ENCODE results near the gene LYAR. TPM values are rescaled to one million over a fixed set of nuclear protein-coding genes. Genes with fewer than 3 reads are reported as not detected.

LYAR gene
- total and polyA plus RNA-seq, 7 donors, result 3.6 to 19.9 (median 14.3) TPM

DNA sequence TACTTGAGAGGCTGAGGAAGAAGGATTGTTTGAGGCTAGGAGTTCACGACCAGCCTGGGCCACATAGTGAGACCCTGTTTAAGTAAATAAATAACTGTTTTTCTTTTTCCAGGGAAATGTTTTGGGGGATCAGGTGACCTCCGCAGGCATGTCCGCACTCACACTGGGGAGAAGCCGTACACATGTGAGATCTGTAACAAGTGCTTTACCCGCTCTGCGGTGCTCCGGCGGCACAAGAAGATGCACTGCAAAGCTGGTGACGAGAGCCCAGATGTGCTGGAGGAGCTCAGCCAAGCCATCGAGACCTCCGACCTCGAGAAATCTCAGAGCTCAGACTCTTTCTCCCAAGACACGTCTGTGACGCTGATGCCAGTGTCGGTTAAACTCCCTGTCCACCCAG lies 30.6 kb upstream of the LYAR start:
- intact Hi-C loops (cut with DNase I), result no loop called here
- Histone ChIP-seq H3K9me3 (no peaks in the 10 kb centered on the region), H3K4me1 (no peaks in the 10 kb centered on the region), H3K27ac (no peak overlapping the region), H3K27me3 (no peaks in the 10 kb centered on the region), H3K4me3 (no peak overlapping the region), H3K36me3 (peaks cover 11 to 69% (median 28%) of the 10 kb centered on the region in 4 donors)
- 96 to 97% methylated on average over 15 of the region's 15 CpGs for WGBS, 2 donors
- TF ChIP-seq EP300 (IDR thresholded peaks at IDR 0.05), result no peak
- TF ChIP-seq, protein P1, sequence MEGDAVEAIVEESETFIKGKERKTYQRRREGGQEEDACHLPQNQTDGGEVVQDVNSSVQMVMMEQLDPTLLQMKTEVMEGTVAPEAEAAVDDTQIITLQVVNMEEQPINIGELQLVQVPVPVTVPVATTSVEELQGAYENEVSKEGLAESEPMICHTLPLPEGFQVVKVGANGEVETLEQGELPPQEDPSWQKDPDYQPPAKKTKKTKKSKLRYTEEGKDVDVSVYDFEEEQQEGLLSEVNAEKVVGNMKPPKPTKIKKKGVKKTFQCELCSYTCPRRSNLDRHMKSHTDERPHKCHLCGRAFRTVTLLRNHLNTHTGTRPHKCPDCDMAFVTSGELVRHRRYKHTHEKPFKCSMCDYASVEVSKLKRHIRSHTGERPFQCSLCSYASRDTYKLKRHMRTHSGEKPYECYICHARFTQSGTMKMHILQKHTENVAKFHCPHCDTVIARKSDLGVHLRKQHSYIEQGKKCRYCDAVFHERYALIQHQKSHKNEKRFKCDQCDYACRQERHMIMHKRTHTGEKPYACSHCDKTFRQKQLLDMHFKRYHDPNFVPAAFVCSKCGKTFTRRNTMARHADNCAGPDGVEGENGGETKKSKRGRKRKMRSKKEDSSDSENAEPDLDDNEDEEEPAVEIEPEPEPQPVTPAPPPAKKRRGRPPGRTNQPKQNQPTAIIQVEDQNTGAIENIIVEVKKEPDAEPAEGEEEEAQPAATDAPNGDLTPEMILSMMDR (IDR thresholded peaks at IDR 0.05), result no peak
- TF ChIP-seq POLR2A (IDR thresholded peaks at IDR 0.05), result no peak
- TF ChIP-seq POLR2AphosphoS5 (IDR thresholded peaks at IDR 0.05), result no peak
- DNase-seq, result peak; percentile 38

DNA sequence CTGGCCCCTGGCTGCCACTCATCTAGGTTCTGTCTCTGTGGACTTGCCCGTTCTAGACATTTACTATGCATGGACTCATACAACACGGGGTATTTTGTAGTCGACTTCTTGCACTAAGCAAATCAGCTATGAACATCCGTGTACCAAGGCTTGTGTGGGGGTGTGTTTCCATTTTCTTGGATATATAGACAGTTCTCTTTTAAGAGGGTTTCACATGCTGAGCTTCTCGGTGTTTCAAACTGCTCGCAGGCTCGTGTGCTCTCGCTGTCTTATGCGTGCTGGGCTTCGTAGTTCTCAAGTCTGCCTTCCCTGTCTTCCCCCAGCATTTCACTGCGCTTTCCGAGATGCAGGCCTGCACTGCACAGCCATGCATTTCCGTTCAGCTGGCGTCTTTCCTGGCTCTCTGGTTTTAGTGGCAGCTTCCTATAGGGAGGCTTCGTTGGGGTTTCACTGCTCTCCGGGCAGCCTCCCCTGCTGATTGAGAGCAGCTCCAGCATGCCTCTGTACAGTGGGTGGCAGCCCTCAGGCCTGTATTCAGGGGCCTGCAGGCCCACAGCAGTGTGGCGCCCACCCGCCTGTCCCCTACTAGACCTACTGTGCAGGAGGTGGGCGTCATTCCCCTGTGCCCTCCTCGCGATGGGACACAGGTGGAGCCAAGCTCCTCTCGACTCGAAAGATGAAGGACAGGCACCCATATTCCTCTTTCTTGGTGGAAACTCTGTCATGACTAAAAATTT lies 27.7 kb upstream of the LYAR start:
- peaks cover 12 to 96% (median 47%) of the 10 kb centered on the region in 4 donors for H3K36me3 ChIP-seq
- WGBS, 2 donors, result 89 to 91% methylated on average over 23 of the region's 23 CpGs

DNA sequence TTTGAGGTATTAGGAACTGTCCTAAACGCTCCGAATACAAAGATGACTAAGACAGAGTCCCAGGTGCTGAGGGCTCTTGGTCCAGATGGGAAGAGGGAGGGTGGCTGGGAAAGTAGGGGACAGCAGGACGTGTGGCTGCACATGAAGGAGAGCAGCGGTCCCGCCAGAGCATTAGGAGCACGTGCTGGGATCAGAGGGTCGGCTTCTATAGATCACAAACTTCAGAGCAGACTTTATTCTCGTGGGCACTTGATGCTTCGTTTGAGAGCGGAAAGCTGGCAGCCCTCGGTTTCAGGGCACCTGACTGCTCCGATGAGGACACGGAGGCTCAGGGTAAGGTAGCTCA lies 26.2 kb upstream of the LYAR start:
- Histone ChIP-seq H3K4me1 (no peaks in the 10 kb centered on the region), H3K4me3 (no peak overlapping the region), H3K27me3 (no peaks in the 10 kb centered on the region), H3K27ac (no peak overlapping the region), H3K36me3 (peaks cover 12 to 85% (median 40%) of the 10 kb centered on the region in 4 donors), H3K9me3 (no peaks in the 10 kb centered on the region)
- 94 to 95% methylated on average over 13 of the region's 13 CpGs for WGBS, 2 donors
- DNase-seq, result peak; percentile 33
- TF ChIP-seq, protein P1 (IDR thresholded peaks at IDR 0.05), result no peak
- no peak for TF ChIP-seq POLR2AphosphoS5 (IDR thresholded peaks at IDR 0.05)
- TF ChIP-seq EP300 (IDR thresholded peaks at IDR 0.05), result no peak
- no peak for TF ChIP-seq POLR2A (IDR thresholded peaks at IDR 0.05)
- intact Hi-C loops (cut with DNase I), result no loop called here

More for the DNA sequence above, 27.7 kb upstream of the LYAR start:
- Histone ChIP-seq H3K4me3 (no peak overlapping the region), H3K4me1 (no peaks in the 10 kb centered on the region), H3K27ac (no peak overlapping the region), H3K9me3 (no peaks in the 10 kb centered on the region), H3K27me3 (no peaks in the 10 kb centered on the region)
- TF ChIP-seq EP300 (IDR thresholded peaks at IDR 0.05) (no peak), POLR2AphosphoS5 (IDR thresholded peaks at IDR 0.05) (no peak), POLR2A (IDR thresholded peaks at IDR 0.05) (no peak)
- TF ChIP-seq, protein P1 (IDR thresholded peaks at IDR 0.05), result no peak
- intact Hi-C loops (cut with DNase I), result no loop called here
- DNase-seq, result peak; percentile 34

DNA sequence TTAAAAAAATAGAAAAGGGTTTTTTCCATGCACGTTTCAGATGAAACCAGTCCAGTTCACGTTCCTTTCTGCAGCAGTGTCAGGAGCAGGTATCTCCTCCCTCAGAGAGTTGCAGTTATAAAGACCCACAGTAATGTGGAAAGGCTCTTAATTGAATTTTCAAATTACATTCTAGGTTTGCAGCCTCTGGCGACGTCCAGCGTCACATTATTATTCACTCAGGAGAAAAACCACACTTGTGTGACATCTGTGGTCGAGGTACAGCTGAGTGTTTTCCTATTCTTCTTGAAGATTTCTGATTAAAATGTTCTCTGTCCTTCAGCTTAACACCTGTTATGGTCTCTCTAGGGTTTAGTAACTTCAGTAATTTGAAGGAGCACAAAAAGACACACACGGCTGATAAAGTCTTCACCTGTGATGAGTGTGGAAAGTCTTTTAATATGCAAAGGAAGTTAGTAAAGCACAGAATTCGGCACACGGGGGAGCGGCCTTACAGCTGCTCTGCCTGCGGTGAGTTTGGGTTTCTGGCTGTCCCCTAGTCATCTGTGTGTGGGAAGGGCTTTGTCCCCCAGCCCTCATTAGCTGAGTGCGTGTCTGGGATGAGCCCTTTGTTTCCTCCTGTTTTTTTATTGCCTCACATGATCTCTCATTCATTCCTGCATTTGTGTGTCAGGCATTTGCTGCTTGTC lies 25.7 kb upstream of the LYAR start:
- TF ChIP-seq POLR2A (IDR thresholded peaks at IDR 0.05) (no peak), EP300 (IDR thresholded peaks at IDR 0.05) (no peak), POLR2AphosphoS5 (IDR thresholded peaks at IDR 0.05) (no peak)
- TF ChIP-seq, protein P1 (IDR thresholded peaks at IDR 0.05), result no peak
- Histone ChIP-seq H3K27me3 (no peaks in the 10 kb centered on the region), H3K27ac (no peak overlapping the region), H3K4me3 (no peak overlapping the region), H3K4me1 (no peaks in the 10 kb centered on the region), H3K9me3 (no peaks in the 10 kb centered on the region), H3K36me3 (peaks cover 12 to 80% (median 35%) of the 10 kb centered on the region in 4 donors)
- WGBS, 2 donors, result 89% methylated on average over 12 of the region's 12 CpGs
- DNase-seq, result no peak
- intact Hi-C loops (cut with DNase I), result no loop called here

Measured in sigmoid colon (tissue), 7 donors.